GM18502 (cell line): ENCODE data around the gene GIT1.

Source experiments
- ATAC-seq: cut with Tn5 transposase; IDR thresholded peaks from one replicate; pipeline ENCODE4 v1.9.1; 2021; ENCODE audit warnings: mild to moderate bottlenecking; ENCODE audit not compliant: unreplicated experiment, poor library complexity

Gene GIT1

GRCh38 chr17:29546830-29547229 is 42.6 kb downstream of the GIT1 start:
- ATAC-seq = no peak

- ATAC-seq = no peak
Measured at GRCh38 chr17:29546085-29546484, 43.4 kb downstream of the GIT1 start.

GRCh38 chr17:29544066-29544465 is 45.4 kb downstream of the GIT1 start:
- no peak for ATAC-seq

- no peak for ATAC-seq
Measured at GRCh38 chr17:29533976-29534375, 55.5 kb downstream of the GIT1 start.

GRCh38 chr17:29526322-29526721 is 63.1 kb downstream of the GIT1 start:
- ATAC-seq = no peak

- no peak for ATAC-seq
Measured at GRCh38 chr17:29524692-29525091, 64.8 kb downstream of the GIT1 start.
